Adrenal gland (tissue), 5 donors: ENCODE measurements around the gene PRKG1.

Experiments used
- POLR2A ChIP-seq, 2 donors: fragments of 450-650 bp; IDR thresholded peaks; one replicate each; pipeline ENCODE4 v1.6.1; 2017; ENCODE audit warnings: antibody characterized with exemption in 2 of 2, mild to moderate bottlenecking in 2 of 2, moderate library complexity in 1 of 2
- TF ChIP-seq, protein P1 (sequence below), 6 experiments: fragments of 450-650 bp in 4 of 6; fragments of 200-600 bp in 2 of 6; sonication (generic) in 1 of 6; IDR thresholded peaks; 1 replicate in 5 of 6; 2 replicates in 1 of 6; pipeline versions ENCODE4 v1.5.1 to v1.8.0; 2016 to 2021; ENCODE audit warnings: antibody characterized with exemption in 6 of 6, mild to moderate bottlenecking in 2 of 6, moderate library complexity in 1 of 6
- donor health status: DM: no; HTN: no; CAD: no.

DNA sequence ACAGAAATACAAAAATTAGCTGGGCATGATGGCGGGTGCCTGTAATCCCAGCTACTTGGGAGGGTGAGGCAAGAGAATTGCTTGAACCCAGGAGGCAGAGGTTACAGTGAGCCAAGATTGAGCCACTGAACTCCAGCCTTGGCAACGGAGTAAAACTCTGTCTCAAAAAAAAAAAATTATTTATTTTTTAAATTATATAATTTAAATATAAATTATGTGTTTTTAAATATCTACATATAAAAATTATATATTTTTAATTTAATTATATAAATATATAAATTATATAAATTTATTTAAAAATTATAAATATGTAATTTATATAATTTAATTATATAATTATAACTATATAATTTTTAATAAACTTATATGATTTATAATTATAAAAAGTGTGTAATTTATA lies 51.2 kb downstream of the PRKG1 start:
- no peak for TF ChIP-seq POLR2A (IDR thresholded peaks at IDR 0.05)
- TF ChIP-seq, protein P1, sequence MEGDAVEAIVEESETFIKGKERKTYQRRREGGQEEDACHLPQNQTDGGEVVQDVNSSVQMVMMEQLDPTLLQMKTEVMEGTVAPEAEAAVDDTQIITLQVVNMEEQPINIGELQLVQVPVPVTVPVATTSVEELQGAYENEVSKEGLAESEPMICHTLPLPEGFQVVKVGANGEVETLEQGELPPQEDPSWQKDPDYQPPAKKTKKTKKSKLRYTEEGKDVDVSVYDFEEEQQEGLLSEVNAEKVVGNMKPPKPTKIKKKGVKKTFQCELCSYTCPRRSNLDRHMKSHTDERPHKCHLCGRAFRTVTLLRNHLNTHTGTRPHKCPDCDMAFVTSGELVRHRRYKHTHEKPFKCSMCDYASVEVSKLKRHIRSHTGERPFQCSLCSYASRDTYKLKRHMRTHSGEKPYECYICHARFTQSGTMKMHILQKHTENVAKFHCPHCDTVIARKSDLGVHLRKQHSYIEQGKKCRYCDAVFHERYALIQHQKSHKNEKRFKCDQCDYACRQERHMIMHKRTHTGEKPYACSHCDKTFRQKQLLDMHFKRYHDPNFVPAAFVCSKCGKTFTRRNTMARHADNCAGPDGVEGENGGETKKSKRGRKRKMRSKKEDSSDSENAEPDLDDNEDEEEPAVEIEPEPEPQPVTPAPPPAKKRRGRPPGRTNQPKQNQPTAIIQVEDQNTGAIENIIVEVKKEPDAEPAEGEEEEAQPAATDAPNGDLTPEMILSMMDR (IDR thresholded peaks at IDR 0.05): no peak
